GM15510 (cell line): ENCODE data around the gene SPC25.
A peak's percentile ranks its signal among the peaks of the same experiment; 100 is the strongest.

Experiments
- POLR2A ChIP-seq: IDR thresholded peaks from 3 replicates; pipeline ENCODE4 v1.6.1; 2011; ENCODE audit warnings: borderline replicate concordance; ENCODE audit not compliant: insufficient read length; ENCODE audit errors: extremely low read depth

Gene SPC25

GRCh38 chr2:168890006-168890782 is at the start of gene SPC25:
Gene SPC25, minus strand, starts transcription at chr2:168890430. Its CDS starts 911 bp downstream, at chr2:168889519.
- TF ChIP-seq POLR2A = peak; percentile 53

GRCh38 chr2:168939918-168940317 is 49.7 kb upstream of the SPC25 start:
- TF ChIP-seq POLR2A = no peak

GRCh38 chr2:168939061-168939460 is 48.8 kb upstream of the SPC25 start:
- TF ChIP-seq POLR2A = no peak

GRCh38 chr2:168935810-168936581 is 45.8 kb upstream of the SPC25 start:
- no peak for TF ChIP-seq POLR2A

GRCh38 chr2:168934826-168935225 is 44.6 kb upstream of the SPC25 start:
- no peak for TF ChIP-seq POLR2A

- no peak for TF ChIP-seq POLR2A
These were observed 40.0 kb upstream of the SPC25 start for GRCh38 chr2:168930242-168930641.

- no peak for TF ChIP-seq POLR2A
These were observed 38.8 kb upstream of the SPC25 start for GRCh38 chr2:168929031-168929430.

GRCh38 chr2:168928113-168928831 is 38.0 kb upstream of the SPC25 start:
- no peak for TF ChIP-seq POLR2A

- no peak for TF ChIP-seq POLR2A
These were observed 36.6 kb upstream of the SPC25 start for GRCh38 chr2:168926621-168927386.

GRCh38 chr2:168920504-168921157 is 30.4 kb upstream of the SPC25 start:
- TF ChIP-seq POLR2A = no peak

GRCh38 chr2:168916331-168916675 is 26.1 kb upstream of the SPC25 start:
- TF ChIP-seq POLR2A = no peak

- TF ChIP-seq POLR2A = no peak
These were observed 25.5 kb upstream of the SPC25 start for GRCh38 chr2:168915441-168916330.

GRCh38 chr2:168913495-168913894 is 23.3 kb upstream of the SPC25 start:
- TF ChIP-seq POLR2A = no peak
